Testis (tissue), 2 donors: ENCODE data around the gene BEAN1.

Experiments
- POLR2A ChIP-seq: fragments of 450-650 bp; IDR thresholded peaks from one replicate; pipeline ENCODE4 v1.6.1; 2017; ENCODE audit warnings: antibody characterized with exemption, mild to moderate bottlenecking, moderate library complexity
- TF ChIP-seq, protein P1 (sequence below), 3 experiments: fragments of 450-650 bp in 2 of 3; fragments of 200-600 bp in 1 of 3; sonication (generic) in 1 of 3; IDR thresholded peaks; one replicate each; pipeline ENCODE4 v1.5.1; 2016 to 2019; ENCODE audit warnings: antibody characterized with exemption in 3 of 3, mild to moderate bottlenecking in 2 of 3, moderate library complexity in 1 of 3

DNA sequence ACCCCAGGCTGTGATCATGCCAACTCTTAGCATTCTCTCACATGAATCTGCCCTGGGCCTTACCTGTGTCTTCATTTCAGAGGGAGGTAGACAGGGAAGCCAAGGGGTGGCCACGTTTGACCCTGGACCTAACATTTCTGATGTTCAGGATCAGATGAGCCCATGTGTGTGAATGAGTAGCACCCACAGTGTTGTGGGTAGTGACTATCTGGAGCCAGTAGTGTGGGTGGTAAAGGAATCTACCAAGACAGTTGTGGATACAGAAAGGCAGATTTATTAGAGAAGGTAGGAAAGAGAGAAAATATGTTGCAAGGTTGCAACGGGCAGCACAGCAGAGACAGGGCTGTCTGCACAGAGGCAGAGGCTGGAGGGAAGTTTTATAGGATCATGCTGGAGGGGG is 62.3 kb downstream of the BEAN1 start:
- no peak for TF ChIP-seq POLR2A
- TF ChIP-seq, protein P1, sequence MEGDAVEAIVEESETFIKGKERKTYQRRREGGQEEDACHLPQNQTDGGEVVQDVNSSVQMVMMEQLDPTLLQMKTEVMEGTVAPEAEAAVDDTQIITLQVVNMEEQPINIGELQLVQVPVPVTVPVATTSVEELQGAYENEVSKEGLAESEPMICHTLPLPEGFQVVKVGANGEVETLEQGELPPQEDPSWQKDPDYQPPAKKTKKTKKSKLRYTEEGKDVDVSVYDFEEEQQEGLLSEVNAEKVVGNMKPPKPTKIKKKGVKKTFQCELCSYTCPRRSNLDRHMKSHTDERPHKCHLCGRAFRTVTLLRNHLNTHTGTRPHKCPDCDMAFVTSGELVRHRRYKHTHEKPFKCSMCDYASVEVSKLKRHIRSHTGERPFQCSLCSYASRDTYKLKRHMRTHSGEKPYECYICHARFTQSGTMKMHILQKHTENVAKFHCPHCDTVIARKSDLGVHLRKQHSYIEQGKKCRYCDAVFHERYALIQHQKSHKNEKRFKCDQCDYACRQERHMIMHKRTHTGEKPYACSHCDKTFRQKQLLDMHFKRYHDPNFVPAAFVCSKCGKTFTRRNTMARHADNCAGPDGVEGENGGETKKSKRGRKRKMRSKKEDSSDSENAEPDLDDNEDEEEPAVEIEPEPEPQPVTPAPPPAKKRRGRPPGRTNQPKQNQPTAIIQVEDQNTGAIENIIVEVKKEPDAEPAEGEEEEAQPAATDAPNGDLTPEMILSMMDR (IDR thresholded peaks at IDR 0.05) = no peak
